Gastroesophageal sphincter (tissue), 3 donors: ENCODE results near the gene SCIMP.
"Not testable (repeated sequence)": the region's sequence is repeated elsewhere in the genome, so short reads cannot be mapped to it uniquely, and the experiment has no call there.

Source experiments
- EP300 ChIP-seq: sonication (generic); formaldehyde crosslinking; IDR thresholded peaks from one replicate; pipeline ENCODE4 v1.6.1; 2017; ENCODE audit warnings: antibody characterized with exemption, mild to moderate bottlenecking
- POLR2A ChIP-seq, 2 donors: fragments of 450-650 bp; IDR thresholded peaks; one replicate each; pipeline ENCODE4 v1.6.1; 2017; ENCODE audit warnings: antibody characterized with exemption in 2 of 2, mild to moderate bottlenecking in 2 of 2, moderate library complexity in 1 of 2
- TF ChIP-seq, protein P1 (sequence below), 4 experiments: fragments of 200-600 bp in 2 of 4; fragments of 450-650 bp in 2 of 4; sonication (generic) in 1 of 4; IDR thresholded peaks; one replicate each; pipeline ENCODE4 v1.5.1; 2017 to 2019; ENCODE audit warnings: antibody characterized with exemption in 4 of 4, mild to moderate bottlenecking in 2 of 4, moderate library complexity in 2 of 4

DNA sequence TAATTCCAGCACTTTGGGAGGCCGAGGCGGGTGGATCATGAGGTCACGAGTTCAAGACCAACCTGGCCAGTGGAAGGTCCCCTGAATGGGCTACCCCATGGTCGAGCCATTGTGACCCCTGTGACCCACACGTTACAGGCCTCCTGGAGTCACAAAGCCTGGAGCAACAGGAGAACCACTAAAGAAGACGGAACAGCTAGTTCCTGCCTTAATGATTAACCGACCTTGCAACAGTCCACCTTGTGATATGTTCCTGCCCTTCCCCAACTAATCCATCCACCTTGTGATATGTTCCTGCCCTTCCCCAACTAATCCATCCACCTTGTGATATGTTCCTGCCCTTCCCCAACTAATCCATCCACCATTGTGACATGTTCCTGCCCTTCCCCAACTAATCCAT, 5.1 kb upstream of the SCIMP start:
- TF ChIP-seq, protein P1, sequence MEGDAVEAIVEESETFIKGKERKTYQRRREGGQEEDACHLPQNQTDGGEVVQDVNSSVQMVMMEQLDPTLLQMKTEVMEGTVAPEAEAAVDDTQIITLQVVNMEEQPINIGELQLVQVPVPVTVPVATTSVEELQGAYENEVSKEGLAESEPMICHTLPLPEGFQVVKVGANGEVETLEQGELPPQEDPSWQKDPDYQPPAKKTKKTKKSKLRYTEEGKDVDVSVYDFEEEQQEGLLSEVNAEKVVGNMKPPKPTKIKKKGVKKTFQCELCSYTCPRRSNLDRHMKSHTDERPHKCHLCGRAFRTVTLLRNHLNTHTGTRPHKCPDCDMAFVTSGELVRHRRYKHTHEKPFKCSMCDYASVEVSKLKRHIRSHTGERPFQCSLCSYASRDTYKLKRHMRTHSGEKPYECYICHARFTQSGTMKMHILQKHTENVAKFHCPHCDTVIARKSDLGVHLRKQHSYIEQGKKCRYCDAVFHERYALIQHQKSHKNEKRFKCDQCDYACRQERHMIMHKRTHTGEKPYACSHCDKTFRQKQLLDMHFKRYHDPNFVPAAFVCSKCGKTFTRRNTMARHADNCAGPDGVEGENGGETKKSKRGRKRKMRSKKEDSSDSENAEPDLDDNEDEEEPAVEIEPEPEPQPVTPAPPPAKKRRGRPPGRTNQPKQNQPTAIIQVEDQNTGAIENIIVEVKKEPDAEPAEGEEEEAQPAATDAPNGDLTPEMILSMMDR (IDR thresholded peaks at IDR 0.05), result not testable (repeated sequence)
- not testable (repeated sequence) for TF ChIP-seq POLR2A (IDR thresholded peaks at IDR 0.05); EP300
